B cell (primary cell): ENCODE data around the gene POSTN. TPM values are rescaled to one million over a fixed set of nuclear protein-coding genes. Genes with fewer than 3 reads are reported as not detected.

ENCODE experiments used
- ATAC-seq: fragments of 200-7000 bp; cut with Tn5 transposase; one replicate; pipeline ENCODE4 v1.10.0; 2021; ENCODE audit warnings: low read depth, mild to moderate bottlenecking, moderate number of reproducible peaks, moderate library complexity
- CTCF ChIA-PET: fragments of 350-600 bp; sonication (Branson Sonifier 250); formaldehyde crosslinking; loops from one replicate; lab custom pipeline; 2021; ENCODE audit warnings: antibody characterized with exemption, inconsistent platforms; lab: Charles Lee
- POLR2A ChIA-PET: fragments of 350-600 bp; sonication (Branson Sonifier 250); formaldehyde crosslinking; loops from one replicate; lab custom pipeline; 2021; ENCODE audit warnings: antibody characterized with exemption; lab: Charles Lee
- DNase-seq: peaks from one replicate; pipeline ENCODE4 v3.0.0; 2013
- H2AFZ ChIP-seq: 2 replicates; pipeline ENCODE4 v1.6.1; 2012; ENCODE audit warnings: mild to moderate bottlenecking, low read depth, low read length; ENCODE audit not compliant: insufficient read depth, poor library complexity, severe bottlenecking
- H3K27ac ChIP-seq, 2 donors: 1 replicate in 1 of 2; 2 replicates in 1 of 2; pipeline ENCODE4 v1.5.1; 2012 to 2013; ENCODE audit warnings: low read length in 2 of 2, mild to moderate bottlenecking in 2 of 2, moderate library complexity in 1 of 2
- H3K27me3 ChIP-seq, 4 experiments: fragments of 200-600 bp in 1 of 4; sonication (generic) in 1 of 4; replicated peaks in 1 of 4; 1 replicate in 2 of 4; 2 replicates in 2 of 4; pipeline versions ENCODE4 v1.6.1 to v1.7.0; 2013 to 2016; ENCODE audit warnings: low read length in 3 of 4, mild to moderate bottlenecking in 2 of 4, mixed read lengths in 1 of 4, moderate library complexity in 1 of 4; ENCODE audit not compliant: insufficient read depth in 4 of 4, control insufficient read depth in 3 of 4; ENCODE audit errors: control extremely low read depth in 1 of 4
- H3K36me3 ChIP-seq, 2 experiments: replicated peaks in 1 of 2; 1 replicate in 1 of 2; 2 replicates in 1 of 2; pipeline versions ENCODE4 v1.6.1 to v1.7.1; 2013; ENCODE audit warnings: low read length in 1 of 2; ENCODE audit not compliant: insufficient read depth in 2 of 2, control insufficient read depth in 1 of 2; ENCODE audit errors: control extremely low read depth in 1 of 2, extremely low read depth in 1 of 2
- H3K4me1 ChIP-seq, 2 donors: fragments of 200-600 bp in 1 of 2; sonication (generic) in 1 of 2; 1 replicate in 1 of 2; 2 replicates in 1 of 2; pipeline versions ENCODE4 v1.5.1 to v1.6.1; 2013 to 2017; ENCODE audit warnings: low read length in 2 of 2; ENCODE audit not compliant: control insufficient read depth in 2 of 2, insufficient read depth in 2 of 2
- H3K4me2 ChIP-seq: replicated peaks from 2 replicates; pipeline ENCODE3; 2012; ENCODE audit warnings: mild to moderate bottlenecking, low read depth, low read length; ENCODE audit not compliant: poor library complexity, severe bottlenecking
- H3K4me3 ChIP-seq, 5 experiments: fragments of 200-600 bp in 1 of 5; sonication (generic) in 1 of 5; 1 replicate in 3 of 5; 2 replicates in 2 of 5; pipeline versions ENCODE4 v1.5.1 to v1.7.0; 2011 to 2016; ENCODE audit warnings: low read length in 4 of 5, mild to moderate bottlenecking in 4 of 5, low read depth in 2 of 5, control low read depth in 1 of 5, moderate library complexity in 1 of 5; ENCODE audit not compliant: insufficient read depth in 1 of 5; ENCODE audit errors: control extremely low read depth in 1 of 5, extremely low read depth in 1 of 5
- H3K79me2 ChIP-seq: fragments of 200-600 bp; sonication (generic); one replicate; pipeline ENCODE4 v1.6.0; 2016; ENCODE audit warnings: low read length; ENCODE audit not compliant: control insufficient read depth, insufficient read depth
- H3K9ac ChIP-seq: fragments of 200-600 bp; sonication (generic); 2 replicates; pipeline ENCODE4 v1.6.1; 2017; ENCODE audit warnings: mild to moderate bottlenecking, low read length, moderate library complexity
- H3K9me3 ChIP-seq, 3 donors: one replicate each; pipeline versions ENCODE4 v1.6.1 to v1.7.1; 2013; ENCODE audit warnings: low read length in 2 of 3; ENCODE audit not compliant: control insufficient read depth in 2 of 3, insufficient read depth in 1 of 3; ENCODE audit errors: control extremely low read depth in 1 of 3
- H4K20me1 ChIP-seq: 2 replicates; pipeline ENCODE4 v1.6.0; 2012; ENCODE audit warnings: mild to moderate bottlenecking, low read length; ENCODE audit not compliant: insufficient read depth, control insufficient read depth, poor library complexity, severe bottlenecking
- H3K27ac Mint-ChIP-seq: one replicate; pipeline ENCODE4 v1.8.0; 2021; ENCODE audit warnings: mixed read lengths
- H3K27me3 Mint-ChIP-seq: one replicate; pipeline ENCODE4 v1.8.0; 2021; ENCODE audit warnings: mixed read lengths
- H3K4me1 Mint-ChIP-seq: one replicate; pipeline ENCODE4 v1.8.0; 2021; ENCODE audit warnings: mixed read lengths
- H3K4me3 Mint-ChIP-seq: one replicate; pipeline ENCODE4 v1.8.0; 2021; ENCODE audit warnings: mixed read lengths
- H3K9me3 Mint-ChIP-seq: one replicate; pipeline ENCODE4 v1.8.0; 2022; ENCODE audit warnings: mixed read lengths; ENCODE audit not compliant: insufficient read depth
- EZH2 ChIP-seq: IDR thresholded peaks from 2 replicates; pipeline ENCODE4 v1.6.1; 2012; ENCODE audit warnings: borderline replicate concordance, low read depth, mild to moderate bottlenecking, moderate library complexity, low read length; ENCODE audit not compliant: insufficient read depth, poor library complexity, severe bottlenecking
- WGBS: methylation state at CpG from one replicate; pipeline ENCODE4 v1.1.5; 2013; ENCODE audit warnings: missing lambda C conversion rate; ENCODE audit not compliant: insufficient coverage; 5-methylcytosine and 5-hydroxymethylcytosine counted together
- intact Hi-C: fragments of 100-400 bp; cut with micrococcal nuclease; formaldehyde crosslinking; loops from one replicate; pipeline ENCODE4 v1.10.0; 2022
- polyA plus RNA-seq: library from polyadenylated mRNA; depleted of rRNA; stranded (reverse); fragments of >200 nt; gene quantifications from 2 replicates; pipeline ENCODE4 v1.2.3, GENCODE V29; 2012
- total RNA-seq, 2 donors: library from RNA; stranded (reverse); fragments of 120-200 nt in 1 of 2; gene quantifications; 1 replicate in 1 of 2; 2 replicates in 1 of 2; pipeline versions ENCODE4 v1.2.3 to v1.2.4, GENCODE V29; 2013 to 2022
- TF ChIP-seq, protein P1 (sequence below): fragments of 200-600 bp; IDR thresholded peaks from one replicate; pipeline ENCODE4 v1.8.0; 2022; ENCODE audit warnings: antibody characterized with exemption, mild to moderate bottlenecking

The POSTN gene
- total and polyA plus RNA-seq, 2 donors (not counting 1 experiment from before 2014, with no cell fraction given): not detected

DNA sequence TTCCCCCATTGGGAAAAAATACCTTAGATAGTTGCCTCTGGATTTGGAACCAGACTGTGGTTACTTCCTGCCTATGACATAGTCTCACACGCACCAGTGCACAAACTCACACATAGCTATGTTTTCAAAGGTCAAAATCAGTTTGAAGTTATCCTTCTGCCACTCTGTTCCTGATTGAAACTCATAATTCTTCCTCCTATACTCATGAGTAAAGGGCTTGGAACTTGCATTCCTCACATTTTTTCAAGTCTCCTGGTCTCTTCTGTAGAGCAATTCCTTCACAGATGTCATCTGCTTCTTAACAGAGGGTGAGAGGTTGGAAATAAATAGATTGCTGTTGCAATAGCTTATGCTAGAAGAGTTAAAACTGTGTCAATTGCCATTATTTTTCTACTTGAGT is 18.6 kb upstream of the POSTN start:
- Histone ChIP-seq H4K20me1 (no peaks in the 10 kb centered on the region), H3K27ac (no peak overlapping the region), H2AFZ (no peak overlapping the region), H3K4me1 (no peaks in the 10 kb centered on the region), H3K9me3 (no peaks in the 10 kb centered on the region), H3K4me3 (no peak overlapping the region), H3K27me3 (no peaks in the 10 kb centered on the region), H3K79me2 (no peaks in the 10 kb centered on the region), H3K36me3 (no peaks in the 10 kb centered on the region), H3K4me2 (no peak overlapping the region), H3K9ac (no peak overlapping the region)
- Mint-ChIP-seq H3K27me3 (no peaks in the 10 kb centered on the region), H3K9me3 (no peaks in the 10 kb centered on the region), H3K27ac (no peak overlapping the region), H3K4me3 (no peak overlapping the region), H3K4me1 (no peaks in the 10 kb centered on the region)
- ChIA-PET POLR2A (no interaction called here), CTCF (no interaction called here)
- 71% methylated on average over 1 of the region's 1 CpG for WGBS
- no peak for DNase-seq
- ATAC-seq: no peak
- TF ChIP-seq, protein P1, sequence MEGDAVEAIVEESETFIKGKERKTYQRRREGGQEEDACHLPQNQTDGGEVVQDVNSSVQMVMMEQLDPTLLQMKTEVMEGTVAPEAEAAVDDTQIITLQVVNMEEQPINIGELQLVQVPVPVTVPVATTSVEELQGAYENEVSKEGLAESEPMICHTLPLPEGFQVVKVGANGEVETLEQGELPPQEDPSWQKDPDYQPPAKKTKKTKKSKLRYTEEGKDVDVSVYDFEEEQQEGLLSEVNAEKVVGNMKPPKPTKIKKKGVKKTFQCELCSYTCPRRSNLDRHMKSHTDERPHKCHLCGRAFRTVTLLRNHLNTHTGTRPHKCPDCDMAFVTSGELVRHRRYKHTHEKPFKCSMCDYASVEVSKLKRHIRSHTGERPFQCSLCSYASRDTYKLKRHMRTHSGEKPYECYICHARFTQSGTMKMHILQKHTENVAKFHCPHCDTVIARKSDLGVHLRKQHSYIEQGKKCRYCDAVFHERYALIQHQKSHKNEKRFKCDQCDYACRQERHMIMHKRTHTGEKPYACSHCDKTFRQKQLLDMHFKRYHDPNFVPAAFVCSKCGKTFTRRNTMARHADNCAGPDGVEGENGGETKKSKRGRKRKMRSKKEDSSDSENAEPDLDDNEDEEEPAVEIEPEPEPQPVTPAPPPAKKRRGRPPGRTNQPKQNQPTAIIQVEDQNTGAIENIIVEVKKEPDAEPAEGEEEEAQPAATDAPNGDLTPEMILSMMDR: no peak
- TF ChIP-seq EZH2: no peak
- intact Hi-C loops: no loop called here

GRCh38 chr13:37616131-37616530 is 17.6 kb upstream of the POSTN start:
- Mint-ChIP-seq H3K27me3 (no peaks in the 10 kb centered on the region), H3K4me1 (no peaks in the 10 kb centered on the region), H3K4me3 (no peak overlapping the region), H3K9me3 (no peaks in the 10 kb centered on the region), H3K27ac (no peak overlapping the region)
- Histone ChIP-seq H3K79me2 (no peaks in the 10 kb centered on the region), H3K27ac (no peak overlapping the region), H3K9me3 (no peaks in the 10 kb centered on the region), H3K4me1 (no peaks in the 10 kb centered on the region), H4K20me1 (no peaks in the 10 kb centered on the region), H3K36me3 (no peaks in the 10 kb centered on the region), H3K4me2 (no peak overlapping the region), H3K27me3 (no peaks in the 10 kb centered on the region), H3K9ac (no peak overlapping the region), H3K4me3 (no peak overlapping the region), H2AFZ (no peak overlapping the region)
- ATAC-seq (no peak), DNase-seq (no peak)
- no CpG with 5 or more reads among the region's 1 CpG for WGBS
- intact Hi-C loops: no loop called here
- TF ChIP-seq, protein P1: no peak
- no peak for TF ChIP-seq EZH2
- ChIA-PET CTCF (no interaction called here), POLR2A (no interaction called here)
